ENCODE measurements around the gene ZFYVE28.

- TF ChIP-seq EZH2phosphoT487 (IDR thresholded peaks at IDR 0.05; ENCODE audit: borderline replicate concordance, low read length): no peak
- TF ChIP-seq, protein P1, sequence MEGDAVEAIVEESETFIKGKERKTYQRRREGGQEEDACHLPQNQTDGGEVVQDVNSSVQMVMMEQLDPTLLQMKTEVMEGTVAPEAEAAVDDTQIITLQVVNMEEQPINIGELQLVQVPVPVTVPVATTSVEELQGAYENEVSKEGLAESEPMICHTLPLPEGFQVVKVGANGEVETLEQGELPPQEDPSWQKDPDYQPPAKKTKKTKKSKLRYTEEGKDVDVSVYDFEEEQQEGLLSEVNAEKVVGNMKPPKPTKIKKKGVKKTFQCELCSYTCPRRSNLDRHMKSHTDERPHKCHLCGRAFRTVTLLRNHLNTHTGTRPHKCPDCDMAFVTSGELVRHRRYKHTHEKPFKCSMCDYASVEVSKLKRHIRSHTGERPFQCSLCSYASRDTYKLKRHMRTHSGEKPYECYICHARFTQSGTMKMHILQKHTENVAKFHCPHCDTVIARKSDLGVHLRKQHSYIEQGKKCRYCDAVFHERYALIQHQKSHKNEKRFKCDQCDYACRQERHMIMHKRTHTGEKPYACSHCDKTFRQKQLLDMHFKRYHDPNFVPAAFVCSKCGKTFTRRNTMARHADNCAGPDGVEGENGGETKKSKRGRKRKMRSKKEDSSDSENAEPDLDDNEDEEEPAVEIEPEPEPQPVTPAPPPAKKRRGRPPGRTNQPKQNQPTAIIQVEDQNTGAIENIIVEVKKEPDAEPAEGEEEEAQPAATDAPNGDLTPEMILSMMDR (IDR thresholded peaks at IDR 0.05; ENCODE audit: low read depth, low read length, poor library complexity, severe bottlenecking): no peak
Measured at GRCh38 chr4:2423066-2423465, 4.6 kb upstream of the ZFYVE28 start.
